NT2/D1 (cell line): ENCODE data around the gene ZIC2.

ENCODE experiments used
- YY1 ChIP-seq: IDR thresholded peaks from 2 replicates; pipeline ENCODE4 v1.6.1; 2011; ENCODE audit not compliant: insufficient read length, insufficient read depth
- ZNF274 ChIP-seq: IDR thresholded peaks from 2 replicates; pipeline ENCODE4 v1.6.1; 2011; ENCODE audit warnings: mild to moderate bottlenecking, low read depth, low read length

DNA sequence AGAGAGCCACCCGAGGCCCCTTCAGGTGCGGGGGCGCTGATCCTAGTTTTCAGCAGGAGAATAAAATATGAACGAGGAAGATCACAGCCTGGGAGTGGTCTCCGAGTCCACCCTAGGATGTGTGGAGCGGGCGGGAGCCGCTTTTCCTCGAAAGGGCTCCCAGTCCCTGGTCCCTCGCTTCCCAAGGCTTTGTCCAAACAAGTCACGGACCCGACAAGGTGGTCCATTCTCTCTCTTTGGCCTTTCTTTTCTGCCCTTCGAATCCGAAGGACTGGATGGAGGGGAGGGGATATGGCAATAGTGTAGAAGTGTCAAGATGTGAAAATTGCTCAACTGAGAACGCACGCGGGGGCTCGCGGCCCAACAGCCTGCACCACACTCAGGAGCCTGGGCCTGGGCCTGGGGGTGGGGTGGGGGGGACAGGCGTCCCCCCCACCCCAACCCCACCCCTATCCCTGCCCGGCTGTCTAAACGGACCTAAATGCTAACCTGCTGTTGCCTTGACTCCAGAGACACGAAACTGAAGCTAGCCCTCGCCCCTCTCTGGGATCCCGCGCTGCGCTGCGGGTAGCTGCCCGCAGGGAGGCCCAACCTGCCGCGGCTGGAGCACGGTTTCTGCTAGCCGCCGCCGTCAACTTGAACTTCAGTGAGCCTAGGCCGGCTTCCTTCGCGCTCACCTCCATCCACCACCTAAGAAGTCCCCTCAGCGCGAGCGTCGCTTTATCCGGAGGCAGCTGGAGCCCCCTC is 7.1 kb downstream of the ZIC2 start:
- no peak for TF ChIP-seq YY1
- no peak for TF ChIP-seq ZNF274
